GM19238 (cell line): ENCODE data around the gene DYNC1H1.

ENCODE experiments used
- DNase-seq: peaks from one replicate; pipeline ENCODE4 v3.0.0; 2011; ENCODE audit warnings: low spot score; ENCODE audit not compliant: insufficient read length

Gene DYNC1H1

DNA sequence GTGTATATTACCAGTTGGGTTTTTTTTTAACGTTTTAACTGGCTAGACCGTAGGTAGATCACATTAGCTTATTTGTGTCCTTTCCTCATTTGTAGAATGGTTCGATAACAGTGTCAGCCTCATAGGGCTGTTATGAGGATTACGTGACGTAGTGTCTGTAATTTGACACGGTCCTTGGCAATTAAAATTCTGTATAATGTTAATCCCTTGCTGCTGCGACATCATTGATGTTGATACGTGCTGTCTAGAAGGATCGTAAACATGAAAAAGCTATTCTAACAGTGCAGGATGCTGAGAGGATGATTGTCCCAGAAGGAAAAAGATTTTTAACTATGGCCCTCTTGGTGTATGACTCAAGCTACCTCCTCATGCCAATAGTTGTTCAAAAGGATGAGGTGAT is 71.5 kb downstream of the DYNC1H1 start:
- no peak for DNase-seq

DNA sequence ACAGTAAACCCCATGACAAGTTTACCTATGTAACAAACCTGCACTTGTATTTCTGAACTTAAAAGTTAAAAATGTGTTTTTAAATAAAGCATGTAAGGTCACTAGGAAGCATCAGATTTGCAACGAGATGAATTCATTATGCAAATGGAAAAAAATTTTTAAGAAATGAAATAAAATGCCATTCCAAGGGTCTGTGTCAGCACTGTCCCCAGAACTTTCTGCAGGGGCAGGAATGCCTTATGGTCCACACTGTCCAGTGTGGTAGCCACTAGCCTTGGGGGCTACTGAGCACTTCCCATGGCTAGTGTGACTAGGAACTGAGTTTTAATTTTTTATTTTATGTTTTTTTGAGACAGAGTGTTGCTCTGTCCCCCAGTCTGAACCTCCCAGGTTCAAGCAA is 73.3 kb downstream of the DYNC1H1 start:
- no peak for DNase-seq

DNA sequence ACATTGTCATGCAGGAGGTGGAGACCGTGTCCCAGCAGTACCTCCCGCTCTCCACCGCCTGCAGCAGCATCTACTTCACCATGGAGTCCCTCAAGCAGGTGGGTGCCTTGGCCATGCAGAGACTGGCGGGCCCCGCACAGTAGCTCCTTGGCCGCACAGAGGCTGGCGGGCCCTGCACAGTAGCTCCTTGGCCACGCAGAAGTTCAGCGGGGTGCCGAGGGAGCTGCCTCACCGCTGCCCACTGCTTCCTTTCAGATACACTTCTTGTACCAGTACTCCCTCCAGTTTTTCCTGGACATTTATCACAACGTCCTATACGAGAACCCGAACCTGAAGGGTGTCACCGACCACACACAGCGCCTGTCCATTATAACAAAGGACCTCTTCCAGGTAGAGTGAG is 74.8 kb downstream of the DYNC1H1 start:
- DNase-seq = no peak

DNA sequence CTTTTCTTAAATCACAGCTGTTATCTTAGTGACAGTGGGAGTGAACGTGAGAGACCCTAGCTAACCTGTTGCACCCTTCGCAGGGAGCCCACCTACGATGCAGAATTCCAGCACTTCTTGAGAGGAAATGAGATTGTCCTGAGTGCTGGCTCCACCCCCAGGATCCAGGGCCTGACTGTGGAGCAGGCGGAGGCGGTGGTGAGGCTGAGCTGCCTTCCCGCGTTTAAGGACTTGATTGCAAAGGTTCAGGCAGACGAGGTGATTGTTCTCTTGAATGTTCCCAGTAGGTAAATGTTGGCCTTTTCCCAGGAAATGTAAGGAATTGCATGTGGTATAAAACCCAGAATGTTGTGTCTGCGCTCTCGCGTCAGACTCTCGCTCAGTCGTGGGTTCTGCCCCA is 75.8 kb downstream of the DYNC1H1 start:
- DNase-seq = no peak

DNA sequence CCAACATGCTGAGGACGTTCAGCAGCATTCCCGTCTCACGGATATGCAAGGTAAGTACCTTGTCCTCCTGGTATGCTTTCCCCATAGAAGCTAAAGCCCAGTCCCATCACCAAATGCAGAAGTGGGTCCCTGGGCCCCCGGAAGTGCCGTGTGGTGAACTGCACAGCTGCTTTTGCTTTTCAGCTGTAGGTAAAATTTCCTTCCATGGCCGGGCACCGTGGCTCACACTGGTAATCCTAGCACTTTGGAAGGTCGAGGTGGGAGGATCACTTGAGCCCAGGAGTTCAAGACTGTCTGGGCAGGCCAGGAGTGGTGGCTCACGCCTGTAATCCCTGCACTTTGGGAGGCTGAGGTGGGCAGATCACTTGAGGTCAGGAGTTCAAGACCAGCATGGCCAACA is 78.3 kb downstream of the DYNC1H1 start:
- no peak for DNase-seq

DNA sequence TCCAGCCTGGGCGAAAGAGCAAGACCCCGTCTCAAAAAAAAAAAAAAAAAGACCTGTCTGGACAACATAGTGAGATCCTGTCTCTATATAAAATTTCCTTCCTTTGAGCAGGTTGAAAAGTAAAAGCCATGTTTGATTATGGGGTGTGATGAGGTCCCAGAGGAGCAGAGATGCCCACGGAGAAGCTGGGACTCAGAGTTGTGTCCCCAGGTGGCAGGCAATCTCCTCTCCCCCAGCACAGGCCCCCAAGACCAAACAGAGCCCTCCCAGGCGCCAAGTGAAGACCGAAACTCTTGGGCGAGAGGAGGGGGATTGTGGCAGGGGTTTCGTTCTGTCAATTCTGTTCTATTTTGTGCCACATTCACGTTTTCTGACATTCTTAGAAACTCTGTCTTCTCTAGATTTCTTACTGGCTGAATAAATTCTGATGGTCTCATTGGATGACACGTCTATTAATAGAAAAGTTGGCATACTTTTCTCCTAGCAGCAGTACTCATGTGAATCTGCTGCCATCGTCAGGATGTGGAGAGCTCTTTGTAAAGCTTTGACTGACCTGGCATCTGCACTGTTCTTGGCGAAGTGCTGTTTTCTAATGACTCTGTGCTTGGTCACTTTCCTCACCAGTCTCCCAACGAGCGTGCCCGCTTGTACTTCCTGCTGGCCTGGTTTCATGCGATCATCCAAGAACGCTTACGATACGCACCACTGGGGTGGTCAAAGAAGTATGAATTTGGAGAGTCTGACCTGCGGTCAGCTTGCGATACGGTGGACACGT is 79.1 kb downstream of the DYNC1H1 start:
- no peak for DNase-seq

DNA sequence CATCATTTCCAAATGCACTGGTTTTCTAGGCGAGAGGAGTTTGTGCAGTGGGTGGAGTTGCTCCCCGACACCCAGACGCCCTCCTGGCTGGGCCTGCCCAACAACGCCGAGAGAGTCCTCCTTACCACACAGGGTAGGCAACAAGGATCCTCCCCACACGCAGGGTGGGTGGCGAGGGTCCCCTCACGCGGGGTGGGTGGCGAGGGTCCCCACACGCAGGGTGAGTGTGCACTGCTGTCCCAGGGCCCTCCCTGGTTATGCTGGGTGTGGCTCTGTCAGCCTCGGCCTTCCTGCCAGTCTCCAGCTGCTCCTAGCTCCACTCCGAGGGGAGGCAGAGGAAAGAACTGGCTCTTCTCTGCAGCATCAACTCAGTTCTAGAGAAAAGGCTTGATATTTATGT is 80.2 kb downstream of the DYNC1H1 start:
- no peak for DNase-seq

DNA sequence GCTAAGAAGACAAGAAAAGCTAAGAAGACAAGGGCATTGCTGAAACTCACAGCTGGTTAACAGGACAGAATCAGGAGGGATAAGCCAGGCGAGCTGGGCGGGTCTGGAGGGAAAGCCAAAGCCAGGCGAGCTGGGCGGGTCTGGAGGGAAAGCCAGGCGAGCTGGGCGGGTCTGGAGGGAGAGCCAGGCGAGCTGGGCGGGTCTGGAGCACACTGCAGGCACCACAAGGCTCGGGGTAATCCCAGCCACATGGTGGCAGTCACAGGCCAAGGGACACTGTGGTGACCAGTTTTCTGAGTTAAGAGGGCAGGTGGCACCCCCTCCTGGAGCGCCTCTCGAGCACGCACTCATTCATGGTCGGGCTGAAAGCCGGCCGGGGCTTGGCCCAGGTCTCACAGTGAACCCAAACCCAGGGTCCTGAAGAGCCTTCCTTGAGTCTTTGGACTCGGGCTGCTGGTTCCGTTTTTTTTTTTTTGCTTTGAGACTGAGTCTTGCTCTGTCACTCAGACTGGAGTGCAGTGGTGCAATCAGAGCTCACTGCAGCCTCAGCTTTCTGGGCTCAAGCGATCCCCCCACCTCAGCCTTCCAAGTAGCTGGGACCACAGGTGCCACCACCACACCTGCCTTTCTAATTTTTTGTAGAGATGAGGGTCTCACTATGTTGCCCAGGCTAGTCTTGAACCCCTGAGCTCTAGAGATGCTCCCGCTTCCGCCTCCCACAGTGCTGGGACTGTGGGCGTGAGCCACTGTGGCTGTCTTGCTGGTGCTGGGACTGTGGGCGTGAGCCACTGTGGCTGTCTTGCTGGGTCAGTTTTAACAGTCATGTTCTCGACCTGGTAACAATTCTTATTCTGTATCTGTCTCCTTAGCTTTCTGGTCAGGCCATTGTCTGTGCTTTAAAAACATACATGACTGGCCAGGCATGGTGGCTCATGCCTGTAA is 82.2 kb downstream of the DYNC1H1 start:
- no peak for DNase-seq

DNA sequence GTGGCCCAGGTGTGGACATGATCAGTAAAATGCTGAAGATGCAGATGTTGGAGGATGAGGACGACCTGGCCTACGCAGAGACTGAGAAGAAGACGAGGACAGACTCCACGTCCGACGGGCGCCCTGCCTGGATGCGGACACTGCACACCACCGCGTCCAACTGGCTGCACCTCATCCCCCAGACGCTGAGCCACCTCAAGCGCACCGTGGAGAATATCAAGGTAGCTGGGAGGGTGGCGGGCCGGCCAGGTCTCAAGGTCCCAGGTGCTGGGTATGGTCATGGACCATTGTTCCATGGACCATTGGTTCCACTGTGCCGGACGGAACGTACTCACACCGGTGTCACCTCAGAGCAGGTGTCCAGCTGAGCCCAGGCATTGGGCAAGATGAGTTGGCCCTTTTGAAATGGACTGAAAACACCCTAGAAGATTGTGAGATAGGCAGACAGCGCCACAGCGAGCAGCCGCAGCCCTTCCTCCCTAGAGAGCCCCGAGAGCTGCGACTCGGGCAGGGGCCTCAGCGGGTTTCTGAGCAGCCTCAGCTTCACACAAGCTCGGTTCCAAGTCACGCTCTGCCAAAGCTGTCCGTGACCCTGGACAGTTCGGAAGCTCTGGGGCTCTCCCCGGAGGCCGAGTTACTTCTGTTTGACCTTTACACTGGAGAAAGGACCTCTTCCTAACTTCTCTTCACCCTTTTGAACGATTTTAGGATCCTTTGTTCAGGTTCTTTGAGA is 83.6 kb downstream of the DYNC1H1 start:
- no peak for DNase-seq

DNA sequence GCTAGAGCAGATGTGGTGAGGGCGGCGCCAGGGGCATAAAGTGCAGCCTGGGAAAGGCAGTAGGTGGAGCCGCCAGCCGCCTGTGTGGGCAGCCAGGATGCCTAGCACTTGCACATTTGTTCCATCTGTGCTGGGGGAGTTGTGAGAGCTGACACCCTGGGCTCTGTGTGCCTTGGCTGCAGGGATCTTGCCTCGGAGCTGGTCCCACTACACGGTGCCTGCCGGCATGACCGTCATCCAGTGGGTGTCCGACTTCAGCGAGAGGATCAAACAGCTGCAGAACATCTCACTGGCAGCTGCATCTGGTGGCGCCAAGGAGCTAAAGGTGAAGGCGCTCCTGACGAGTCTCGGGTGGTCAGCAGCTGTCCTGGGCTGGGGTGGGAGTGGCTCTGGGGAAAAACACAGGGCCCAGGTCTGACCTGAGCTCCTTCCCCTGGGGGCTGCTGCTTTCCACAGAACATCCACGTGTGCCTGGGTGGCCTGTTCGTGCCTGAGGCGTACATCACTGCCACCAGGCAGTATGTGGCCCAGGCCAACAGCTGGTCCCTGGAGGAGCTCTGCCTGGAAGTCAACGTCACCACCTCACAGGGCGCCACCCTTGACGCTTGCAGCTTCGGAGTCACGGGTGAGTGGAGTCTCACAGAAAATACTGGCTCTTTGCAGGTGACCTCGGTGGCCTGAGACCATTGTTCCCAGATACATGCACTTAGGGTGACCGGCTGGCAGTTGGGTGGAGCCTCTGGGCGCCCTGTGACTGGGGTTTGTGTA is 85.1 kb downstream of the DYNC1H1 start:
- DNase-seq = no peak

DNA sequence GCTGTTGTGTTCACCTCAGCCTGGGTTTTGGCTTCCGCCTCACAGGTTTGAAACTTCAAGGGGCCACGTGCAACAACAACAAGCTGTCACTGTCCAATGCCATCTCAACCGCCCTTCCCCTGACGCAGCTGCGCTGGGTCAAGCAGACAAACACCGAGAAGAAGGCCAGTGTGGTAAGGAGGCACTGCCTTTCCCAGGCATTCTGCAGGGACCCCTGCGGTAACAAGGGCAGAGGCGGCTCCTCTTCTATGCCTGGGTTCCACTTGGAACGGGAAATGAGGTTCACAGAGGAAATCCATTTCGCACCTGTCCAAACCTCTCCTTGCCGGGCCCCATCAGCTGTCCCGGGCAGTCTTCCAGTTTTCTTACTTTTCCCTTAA is 85.6 kb downstream of the DYNC1H1 start:
- DNase-seq = no peak

DNA sequence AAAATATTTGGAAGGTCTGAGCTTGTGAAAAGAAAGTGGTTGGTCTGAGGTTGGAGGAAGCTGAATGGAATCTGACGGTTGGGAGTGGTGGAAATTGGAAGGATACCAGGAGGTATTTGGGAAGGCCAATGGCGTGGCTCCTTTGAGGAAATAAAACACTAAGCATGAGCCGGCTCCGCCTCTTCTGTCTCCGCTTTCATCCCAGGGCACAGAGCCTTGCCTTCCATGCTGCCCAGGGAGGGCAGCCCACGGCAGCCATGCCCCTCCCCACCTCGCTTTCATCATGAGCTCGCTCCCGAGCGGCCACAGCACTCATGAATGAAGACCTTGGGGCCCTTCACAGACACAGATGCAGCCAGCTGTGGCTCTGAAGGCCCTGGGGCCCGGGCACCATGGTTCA is 86.3 kb downstream of the DYNC1H1 start:
- DNase-seq = no peak

DNA sequence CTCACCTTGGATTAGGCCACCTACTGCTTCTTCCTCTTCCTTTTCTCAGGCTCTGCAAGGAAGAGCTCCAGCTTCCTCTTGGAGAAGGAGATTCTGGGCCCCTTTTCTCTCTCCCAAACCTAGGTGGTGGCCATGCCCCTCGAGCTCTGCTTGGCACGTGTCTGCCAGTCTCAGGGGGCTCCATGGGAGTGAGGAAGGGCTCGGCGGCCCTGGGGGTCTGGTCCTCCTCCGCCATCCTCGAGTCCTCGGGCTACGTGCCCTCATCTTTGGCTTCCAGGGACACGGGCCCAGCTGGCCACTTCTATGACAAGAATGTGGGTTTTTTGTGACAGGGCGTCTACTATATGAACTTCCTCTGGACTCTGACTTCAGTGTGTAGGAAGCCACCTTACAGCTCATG is 88.1 kb downstream of the DYNC1H1 start:
- no peak for DNase-seq

DNA sequence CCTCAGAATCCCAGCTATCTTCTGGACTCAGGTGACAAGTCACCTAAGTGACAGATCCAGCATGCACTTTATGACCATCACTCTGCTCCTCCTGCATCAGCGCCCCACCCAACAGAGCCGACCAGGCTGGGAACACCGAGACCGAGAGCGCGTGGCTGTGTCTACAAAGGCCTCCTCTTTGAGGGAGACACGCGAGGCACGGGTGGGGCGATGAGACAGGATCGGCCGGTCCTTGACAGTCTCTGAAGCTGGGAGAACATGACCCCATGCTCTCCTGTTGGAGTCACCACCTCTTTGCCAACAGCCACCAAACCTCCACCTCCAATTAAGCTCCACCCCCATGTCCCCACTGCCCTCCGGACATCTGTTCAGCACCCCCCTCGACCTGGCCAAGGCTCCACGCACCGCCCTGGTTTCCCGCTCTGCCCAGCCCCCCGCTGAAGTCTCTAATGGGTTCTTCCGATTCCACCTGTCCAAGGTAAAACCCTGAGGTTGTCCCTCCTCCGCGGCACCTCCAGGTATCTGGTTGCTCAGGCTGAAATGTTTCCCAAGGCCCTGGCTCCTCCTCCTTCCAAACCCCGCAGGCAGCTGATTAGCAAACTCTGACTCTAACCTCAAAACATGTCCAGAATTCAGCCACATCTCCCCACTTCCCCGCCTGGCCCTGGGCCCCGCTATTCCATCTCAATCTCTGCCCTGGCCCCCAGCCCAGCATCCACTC is 91.0 kb downstream of the DYNC1H1 start:
- DNase-seq = no peak

DNA sequence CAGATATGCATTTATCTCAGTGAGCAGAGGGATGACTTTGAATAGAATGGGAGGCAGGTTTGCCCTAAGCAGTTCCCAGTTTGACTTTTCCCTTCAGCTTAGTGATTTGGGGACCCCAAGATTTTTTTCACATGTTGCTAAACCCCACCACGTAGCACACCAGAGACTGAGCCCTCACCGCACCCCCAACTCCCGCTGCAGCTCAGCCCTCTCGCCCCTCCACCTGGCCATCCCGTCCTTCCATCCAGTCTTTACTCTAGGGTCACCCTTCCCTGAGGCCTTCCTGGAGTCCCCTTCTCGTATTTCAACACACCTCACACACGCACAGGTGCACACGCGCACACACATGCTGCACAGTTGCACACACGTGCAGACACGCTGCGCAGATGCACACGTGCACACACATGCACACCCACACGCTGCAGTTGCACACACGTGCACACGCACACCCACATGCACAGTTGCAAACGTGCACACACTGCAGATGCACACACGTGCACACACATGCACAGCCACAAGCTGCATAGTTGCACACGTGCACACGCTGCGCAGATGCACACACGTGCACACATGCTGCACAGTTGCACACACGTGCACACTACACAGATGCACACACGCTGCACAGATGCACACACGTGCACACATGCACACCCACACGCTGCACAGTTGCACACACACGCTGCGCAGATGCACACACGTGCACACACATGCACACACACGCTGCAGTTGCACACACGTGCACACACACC is 92.5 kb downstream of the DYNC1H1 start:
- DNase-seq = no peak

DNA sequence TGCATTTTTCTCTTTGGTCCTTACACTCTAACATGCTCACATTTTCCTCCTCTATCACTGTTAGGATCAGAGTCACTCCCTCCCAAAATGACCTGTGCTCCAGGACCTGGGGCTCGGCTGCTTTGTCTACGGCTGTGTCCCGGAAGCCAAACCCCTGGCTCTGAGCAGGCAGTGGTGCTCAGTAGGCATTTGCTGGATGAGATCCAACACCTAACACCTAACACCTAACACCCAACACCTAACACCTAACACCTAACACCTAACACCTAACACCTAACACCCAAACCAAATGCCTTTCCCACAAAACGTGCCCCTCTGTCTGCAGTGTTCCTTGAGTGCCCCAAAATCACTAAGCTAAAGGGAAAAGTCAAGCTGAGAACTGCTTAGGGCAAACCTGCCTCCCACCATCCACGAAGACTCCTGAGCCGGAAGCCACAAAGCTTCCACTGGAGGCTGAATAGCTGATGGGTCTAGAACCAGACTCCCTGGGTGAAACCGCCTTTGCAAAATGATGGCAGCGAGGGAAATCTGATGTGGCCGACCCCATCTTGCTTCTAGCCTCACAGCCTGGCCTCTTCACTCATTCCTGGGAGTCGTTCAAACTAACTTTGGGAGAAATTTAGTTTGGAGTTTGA is 93.2 kb downstream of the DYNC1H1 start:
- no peak for DNase-seq

DNA sequence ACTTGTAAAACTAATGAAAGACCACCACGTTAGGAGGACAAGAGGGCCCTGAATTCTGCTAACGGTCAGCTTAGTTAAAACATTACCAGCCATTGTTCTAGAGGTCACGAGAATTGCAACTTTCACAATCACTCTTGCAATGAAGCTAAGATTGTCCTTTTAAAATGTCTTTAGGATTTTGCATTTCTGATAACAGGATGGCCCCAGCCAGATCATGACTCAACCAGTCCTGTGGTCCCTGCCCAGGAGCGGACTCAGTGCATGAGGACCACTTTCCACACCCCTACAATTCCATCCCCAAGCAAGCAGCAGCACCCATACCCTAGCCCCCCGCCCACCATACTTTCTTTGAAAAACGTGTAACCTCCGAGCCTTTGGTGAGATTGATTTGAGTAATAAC is 93.8 kb downstream of the DYNC1H1 start:
- DNase-seq = no peak

DNA sequence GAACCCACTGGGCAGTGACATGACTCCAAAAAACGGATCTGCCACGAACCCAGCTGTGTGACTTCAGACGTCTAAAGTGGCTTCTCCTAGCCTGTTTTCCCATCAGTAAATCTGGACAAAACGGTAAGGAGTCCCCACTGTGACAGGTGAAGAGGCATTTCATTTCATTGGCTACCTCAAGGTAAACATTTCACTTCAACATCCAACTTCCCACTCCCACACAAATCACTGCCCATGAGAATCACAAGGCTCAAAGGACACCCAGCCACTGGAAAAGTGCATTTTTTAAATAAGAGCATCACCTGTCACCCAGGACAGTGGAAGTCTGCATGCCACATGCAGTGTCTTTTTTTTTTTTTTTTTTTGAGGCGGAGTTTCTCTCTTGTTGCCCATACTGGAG is 94.6 kb downstream of the DYNC1H1 start:
- no peak for DNase-seq

DNA sequence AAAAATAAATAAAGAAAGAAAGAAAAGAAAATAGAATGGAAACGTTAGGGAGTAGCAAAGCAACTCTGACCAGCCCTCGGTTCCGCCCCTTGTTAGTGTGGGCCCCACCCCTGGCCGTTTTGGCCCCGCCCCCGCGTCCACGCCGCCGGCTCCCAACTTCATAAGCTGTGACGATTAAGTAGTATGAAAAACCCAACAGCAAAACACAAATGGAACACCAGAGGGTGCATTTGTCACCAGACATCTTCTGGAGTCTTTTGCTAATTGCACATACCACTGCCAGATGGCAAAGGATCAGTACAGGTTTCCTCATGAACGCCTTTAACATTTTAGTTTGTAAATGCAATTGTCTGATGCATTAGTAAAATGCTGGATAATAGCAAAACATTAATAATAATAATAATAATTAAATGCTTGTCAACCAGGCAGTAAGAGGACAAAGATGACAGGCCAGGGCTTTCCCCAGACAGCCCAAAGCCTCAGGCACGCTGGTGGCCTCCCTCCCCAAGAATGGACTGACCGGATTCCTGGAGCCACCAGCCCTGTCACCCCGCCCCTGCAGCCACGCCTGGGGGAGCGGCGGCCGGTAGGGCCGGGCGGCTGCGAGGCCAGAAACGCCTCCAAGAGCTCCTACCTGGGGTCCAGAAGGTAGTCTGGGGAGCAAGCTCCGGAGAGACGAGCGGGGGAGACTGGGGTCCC is 98.9 kb downstream of the DYNC1H1 start:
- peak; percentile 48 for DNase-seq
